ENCODE results near the gene MUC5B. TPM values are rescaled to one million over a fixed set of nuclear protein-coding genes. Genes with fewer than 3 reads are reported as not detected.

Gene MUC5B
- total RNA-seq, 1 donor from 2014 or later: 1.2 TPM

DNA sequence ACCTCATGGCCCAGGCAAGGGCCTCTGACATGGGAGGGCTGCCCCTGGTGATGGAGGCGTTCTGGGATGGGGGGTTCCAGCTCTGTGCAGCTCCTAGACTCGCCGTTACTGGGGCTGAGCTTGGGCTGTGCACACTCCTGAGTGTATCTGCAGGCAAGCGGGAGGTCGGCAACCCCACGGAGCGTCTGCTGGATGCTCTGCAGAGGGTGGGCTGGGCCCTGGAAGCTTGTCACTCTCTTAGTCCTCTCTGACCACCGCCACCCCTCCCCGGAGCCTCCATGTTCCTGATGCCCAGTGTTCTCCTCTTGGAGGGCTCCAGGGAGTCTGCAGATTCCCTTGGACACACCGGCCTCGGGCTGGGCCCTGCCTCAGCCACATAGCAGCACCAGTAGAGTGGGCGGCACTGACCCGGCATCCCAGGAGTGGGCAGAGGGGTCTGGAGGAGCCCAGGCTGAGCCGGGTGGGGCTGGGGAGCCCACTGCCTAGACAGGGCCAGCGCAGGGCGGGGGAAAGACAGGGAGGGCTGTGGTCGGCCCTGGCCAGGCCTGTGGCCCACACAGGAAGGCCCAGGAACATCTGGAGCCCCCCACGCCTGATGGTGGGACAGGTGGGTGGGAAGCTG, 20.6 kb upstream of the MUC5B start:
- DNase-seq (peak; percentile 57), ATAC-seq (no peak)

DNA sequence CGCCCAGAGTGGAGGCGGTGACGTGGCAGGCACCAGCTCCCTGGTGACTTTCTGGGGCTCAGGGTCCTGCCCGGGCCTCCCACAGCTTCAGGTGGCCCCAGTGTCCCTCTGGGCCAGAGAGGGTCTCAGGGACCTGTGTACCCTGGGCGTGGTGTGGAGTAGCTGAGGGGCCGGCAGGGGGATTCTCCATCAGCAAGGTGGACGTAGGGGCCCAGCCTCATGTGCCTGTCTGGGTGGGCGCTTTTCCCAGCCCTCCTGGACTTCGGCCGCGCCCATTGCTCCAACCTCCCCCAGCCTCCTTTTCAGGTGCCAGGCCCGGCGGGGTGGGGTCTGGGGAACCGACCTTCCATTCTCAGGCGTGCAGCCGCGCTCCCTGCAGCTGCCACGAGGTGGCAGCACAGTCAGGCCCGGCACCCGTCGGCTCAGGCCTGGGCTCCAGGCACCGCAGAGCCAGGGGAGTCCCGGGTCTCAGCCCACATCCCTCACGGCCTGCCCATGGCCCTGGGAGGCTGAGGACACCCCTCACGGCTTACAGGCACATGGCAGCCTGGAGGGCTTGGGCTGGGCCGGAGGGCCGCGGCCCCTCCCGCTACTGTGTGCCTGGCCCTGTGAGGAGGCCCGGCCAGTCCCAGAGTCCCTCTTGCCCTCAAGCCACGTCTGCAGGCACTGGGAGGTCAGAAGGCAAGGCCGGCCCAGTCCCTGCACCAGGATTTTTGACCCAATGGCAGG, 19.9 kb upstream of the MUC5B start:
- no peaks in the 10 kb centered on the region for H3K9me3 ChIP-seq
- no peak overlapping the region for H3K4me3 ChIP-seq
- no peaks in the 10 kb centered on the region for H3K4me1 ChIP-seq
- TF ChIP-seq, protein P1, sequence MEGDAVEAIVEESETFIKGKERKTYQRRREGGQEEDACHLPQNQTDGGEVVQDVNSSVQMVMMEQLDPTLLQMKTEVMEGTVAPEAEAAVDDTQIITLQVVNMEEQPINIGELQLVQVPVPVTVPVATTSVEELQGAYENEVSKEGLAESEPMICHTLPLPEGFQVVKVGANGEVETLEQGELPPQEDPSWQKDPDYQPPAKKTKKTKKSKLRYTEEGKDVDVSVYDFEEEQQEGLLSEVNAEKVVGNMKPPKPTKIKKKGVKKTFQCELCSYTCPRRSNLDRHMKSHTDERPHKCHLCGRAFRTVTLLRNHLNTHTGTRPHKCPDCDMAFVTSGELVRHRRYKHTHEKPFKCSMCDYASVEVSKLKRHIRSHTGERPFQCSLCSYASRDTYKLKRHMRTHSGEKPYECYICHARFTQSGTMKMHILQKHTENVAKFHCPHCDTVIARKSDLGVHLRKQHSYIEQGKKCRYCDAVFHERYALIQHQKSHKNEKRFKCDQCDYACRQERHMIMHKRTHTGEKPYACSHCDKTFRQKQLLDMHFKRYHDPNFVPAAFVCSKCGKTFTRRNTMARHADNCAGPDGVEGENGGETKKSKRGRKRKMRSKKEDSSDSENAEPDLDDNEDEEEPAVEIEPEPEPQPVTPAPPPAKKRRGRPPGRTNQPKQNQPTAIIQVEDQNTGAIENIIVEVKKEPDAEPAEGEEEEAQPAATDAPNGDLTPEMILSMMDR (IDR thresholded peaks at IDR 0.05): peak; percentile 91
- intact Hi-C loops (cut with DNase I): loop anchor here (10.0 kb wide), 1 partner anchor 302 kb away; no protein-coding TSS in a partner anchor
- peaks cover 42% of the 10 kb centered on the region for H3K27me3 ChIP-seq
- DNase-seq (peak; percentile 77), ATAC-seq (peak; percentile 81)
- H3K27ac ChIP-seq: no peak overlapping the region
- H3K36me3 ChIP-seq: no peaks in the 10 kb centered on the region

More for the DNA sequence above, 20.6 kb upstream of the MUC5B start:
- Histone ChIP-seq H3K4me1 (no peaks in the 10 kb centered on the region), H3K36me3 (no peaks in the 10 kb centered on the region), H3K27me3 (peaks cover 49% of the 10 kb centered on the region), H3K27ac (no peak overlapping the region), H3K4me3 (no peak overlapping the region), H3K9me3 (no peaks in the 10 kb centered on the region)
- TF ChIP-seq, protein P1 (IDR thresholded peaks at IDR 0.05): no peak
- intact Hi-C loops (cut with DNase I): loop anchor here (10.0 kb wide), 1 partner anchor 303 kb away; no protein-coding TSS in a partner anchor

DNA sequence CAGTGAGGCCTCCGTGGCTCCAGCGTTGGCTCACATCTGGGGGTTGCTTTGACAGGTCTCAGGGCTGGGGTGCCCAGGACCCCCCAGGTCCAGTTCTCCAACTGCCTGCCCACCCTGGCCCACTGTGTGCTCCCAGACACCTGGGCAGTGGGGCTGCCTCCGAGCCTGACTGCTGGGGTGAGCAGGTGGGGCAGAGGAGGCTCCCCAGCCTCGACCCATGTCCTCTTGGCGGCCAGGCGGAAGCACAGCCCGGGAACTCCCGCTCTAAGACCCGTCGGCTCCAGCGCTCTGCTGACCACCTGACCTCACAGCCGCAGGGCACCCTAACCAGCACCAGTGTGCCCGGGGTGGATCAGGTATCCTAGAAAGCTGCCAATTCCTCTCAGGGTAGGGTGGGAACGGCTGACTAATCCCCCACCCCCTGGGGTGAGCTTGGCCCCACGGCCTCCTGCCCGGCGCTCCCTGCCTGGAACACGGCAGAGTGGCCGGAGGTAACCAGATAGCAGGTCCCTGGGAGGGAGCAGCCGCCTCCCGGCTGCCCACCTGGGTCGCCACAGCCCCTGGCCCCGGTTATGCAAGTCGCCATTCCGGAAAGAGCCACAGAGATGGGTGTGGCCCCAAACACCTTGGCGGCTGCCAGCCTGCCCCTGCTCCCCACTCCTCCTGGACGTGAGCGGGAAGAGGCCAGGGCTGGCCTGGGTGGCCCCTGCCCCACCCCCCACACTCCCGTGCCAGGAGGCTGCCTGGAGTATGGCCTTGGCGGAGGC, 19.2 kb upstream of the MUC5B start:
- H3K9me3 ChIP-seq: no peaks in the 10 kb centered on the region
- ATAC-seq: no peak
- intact Hi-C loops (cut with DNase I): loop anchor here (10.0 kb wide), 1 partner anchor 301 kb away; no protein-coding TSS in a partner anchor
- no peak overlapping the region for H3K4me3 ChIP-seq
- DNase-seq: peak; percentile 60
- H3K27me3 ChIP-seq: peaks cover 35% of the 10 kb centered on the region
- no peaks in the 10 kb centered on the region for H3K4me1 ChIP-seq
- no peak overlapping the region for H3K27ac ChIP-seq
- H3K36me3 ChIP-seq: no peaks in the 10 kb centered on the region
- TF ChIP-seq, protein P1 (IDR thresholded peaks at IDR 0.05): no peak

DNA sequence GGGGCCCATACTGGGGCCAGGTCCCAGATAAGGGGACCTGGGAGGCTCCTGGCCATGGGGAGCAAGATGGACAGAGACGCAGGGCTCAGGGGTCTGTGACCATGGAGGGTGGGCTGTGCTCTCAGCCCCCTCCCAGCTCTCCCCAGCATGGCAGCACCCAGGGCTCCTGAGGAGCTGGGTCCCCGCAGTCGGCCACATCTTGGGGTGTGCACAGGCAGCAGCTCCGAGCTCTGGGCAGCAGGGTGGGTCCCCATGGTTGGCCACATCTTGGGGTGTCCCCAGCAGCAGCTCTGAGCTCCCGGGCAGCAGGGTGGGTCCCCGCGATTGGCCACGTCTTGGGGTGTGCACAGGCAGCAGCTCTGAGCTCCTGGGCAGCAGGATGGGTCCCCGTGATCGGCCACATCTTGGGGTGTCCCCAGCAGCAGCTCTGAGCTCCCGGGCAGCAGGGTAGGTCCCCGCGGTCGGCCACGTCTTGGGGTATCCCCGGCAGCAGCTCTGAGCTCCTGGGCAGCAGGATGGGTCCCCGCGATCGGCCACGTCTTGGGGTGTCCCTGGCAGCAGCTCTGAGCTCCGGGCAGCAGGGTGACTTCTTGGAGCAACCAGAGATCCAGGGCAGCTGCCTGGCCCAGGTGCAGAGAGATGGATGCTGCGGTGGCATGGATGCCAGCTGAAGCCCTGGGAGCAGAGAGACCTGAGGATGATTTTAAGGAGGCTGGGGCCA, 18.3 kb upstream of the MUC5B start:
- Histone ChIP-seq H3K36me3 (no peaks in the 10 kb centered on the region), H3K4me3 (no peak overlapping the region), H3K4me1 (no peaks in the 10 kb centered on the region), H3K9me3 (no peaks in the 10 kb centered on the region), H3K27me3 (peaks cover 26% of the 10 kb centered on the region), H3K27ac (no peak overlapping the region)
- ATAC-seq (no peak), DNase-seq (peak; percentile 48)
- intact Hi-C loops (cut with DNase I): loop anchor here (10.0 kb wide), 1 partner anchor 300 kb away; no protein-coding TSS in a partner anchor
- TF ChIP-seq, protein P1 (IDR thresholded peaks at IDR 0.05): no peak

Data from upper lobe of right lung (tissue), 1 donor.